ENCODE measurements around the gene USP20.

DNA sequence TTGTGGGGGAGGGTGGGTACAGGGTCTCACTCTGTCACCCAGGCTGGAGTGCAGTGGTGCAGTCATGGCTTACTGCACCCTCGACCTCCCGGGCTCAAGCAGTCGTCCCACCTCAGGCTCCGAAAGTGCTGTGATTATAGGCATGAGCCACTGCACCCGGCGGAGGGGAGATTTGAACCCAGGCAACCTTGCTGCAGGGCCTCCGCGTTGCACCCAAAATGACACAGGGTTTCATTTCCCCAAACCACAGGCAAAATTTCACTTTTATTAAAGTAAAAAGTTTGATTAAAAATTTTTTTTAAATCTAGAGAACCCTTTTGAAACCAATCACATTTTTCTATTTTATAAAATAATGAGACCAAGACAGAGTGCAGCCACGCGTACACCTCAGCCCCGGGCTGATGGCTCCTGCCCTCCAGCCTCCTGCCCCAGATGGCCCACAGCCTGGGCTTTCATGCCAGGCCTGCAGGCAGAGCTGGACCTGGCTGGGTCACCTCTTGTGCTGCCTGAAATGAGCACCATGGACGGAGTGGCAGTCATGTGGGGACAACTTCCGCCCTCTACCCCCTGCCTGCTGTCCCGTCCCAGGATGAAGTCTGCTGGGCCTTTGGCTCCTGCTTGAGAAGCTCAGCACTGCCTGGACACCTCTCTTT, 30.5 kb downstream of the USP20 start:
- TF ChIP-seq, protein P1, sequence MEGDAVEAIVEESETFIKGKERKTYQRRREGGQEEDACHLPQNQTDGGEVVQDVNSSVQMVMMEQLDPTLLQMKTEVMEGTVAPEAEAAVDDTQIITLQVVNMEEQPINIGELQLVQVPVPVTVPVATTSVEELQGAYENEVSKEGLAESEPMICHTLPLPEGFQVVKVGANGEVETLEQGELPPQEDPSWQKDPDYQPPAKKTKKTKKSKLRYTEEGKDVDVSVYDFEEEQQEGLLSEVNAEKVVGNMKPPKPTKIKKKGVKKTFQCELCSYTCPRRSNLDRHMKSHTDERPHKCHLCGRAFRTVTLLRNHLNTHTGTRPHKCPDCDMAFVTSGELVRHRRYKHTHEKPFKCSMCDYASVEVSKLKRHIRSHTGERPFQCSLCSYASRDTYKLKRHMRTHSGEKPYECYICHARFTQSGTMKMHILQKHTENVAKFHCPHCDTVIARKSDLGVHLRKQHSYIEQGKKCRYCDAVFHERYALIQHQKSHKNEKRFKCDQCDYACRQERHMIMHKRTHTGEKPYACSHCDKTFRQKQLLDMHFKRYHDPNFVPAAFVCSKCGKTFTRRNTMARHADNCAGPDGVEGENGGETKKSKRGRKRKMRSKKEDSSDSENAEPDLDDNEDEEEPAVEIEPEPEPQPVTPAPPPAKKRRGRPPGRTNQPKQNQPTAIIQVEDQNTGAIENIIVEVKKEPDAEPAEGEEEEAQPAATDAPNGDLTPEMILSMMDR (IDR thresholded peaks at IDR 0.05) = no peak
- no peak for TF ChIP-seq POLR2A (IDR thresholded peaks at IDR 0.05)

Data from thyroid gland (tissue), 4 donors.